WTC11 (cell line): ENCODE data around the gene NDUFA13.

Experiments
- AFF4 ChIP-seq: sonication (generic); formaldehyde crosslinking; IDR thresholded peaks from 2 replicates; pipeline ENCODE4 v1.8.1; 2023; ENCODE audit warnings: mild to moderate bottlenecking, missing genetic modification reagents, borderline replicate concordance
- ATF1 ChIP-seq: sonication (generic); formaldehyde crosslinking; IDR thresholded peaks from 2 replicates; pipeline ENCODE4 v1.8.1; 2023; ENCODE audit warnings: mild to moderate bottlenecking, moderate library complexity, missing genetic modification reagents
- CBFB ChIP-seq: sonication (generic); formaldehyde crosslinking; IDR thresholded peaks from 2 replicates; pipeline ENCODE4 v1.8.1; 2022; ENCODE audit warnings: mild to moderate bottlenecking, low read depth, missing genetic modification reagents
- CREB1 ChIP-seq: sonication (generic); formaldehyde crosslinking; IDR thresholded peaks from 2 replicates; pipeline ENCODE4 v1.8.0; 2023; ENCODE audit warnings: mild to moderate bottlenecking, missing genetic modification reagents
- CTCF ChIP-seq: fragments of 200-600 bp; IDR thresholded peaks from 2 replicates; pipeline ENCODE4 v1.8.0; 2022; ENCODE audit warnings: antibody characterized with exemption
- E2F5 ChIP-seq: sonication (generic); formaldehyde crosslinking; IDR thresholded peaks from 2 replicates; pipeline ENCODE4 v1.8.1; 2022; ENCODE audit warnings: mild to moderate bottlenecking, moderate library complexity, missing genetic modification reagents
- MAX ChIP-seq: sonication (generic); formaldehyde crosslinking; IDR thresholded peaks from 2 replicates; pipeline ENCODE4 v1.8.0; 2022; ENCODE audit warnings: mild to moderate bottlenecking, missing genetic modification reagents
- NR3C1 ChIP-seq: sonication (generic); formaldehyde crosslinking; conservative IDR thresholded peaks from 2 replicates; pipeline ENCODE4 v1.8.1; 2023; ENCODE audit warnings: low read depth, mild to moderate bottlenecking, missing genetic modification reagents
- ZBTB21 ChIP-seq: sonication (generic); formaldehyde crosslinking; IDR thresholded peaks from 2 replicates; pipeline ENCODE4 v1.8.1; 2023; ENCODE audit warnings: mild to moderate bottlenecking, missing genetic modification reagents, borderline replicate concordance
- ZNF416 ChIP-seq: fragments of 250-450 bp; sonication (Bioruptor Pico); IDR thresholded peaks from 2 replicates; pipeline ENCODE4 v1.9.0; 2021; ENCODE audit warnings: mild to moderate bottlenecking, inconsistent platforms

- TF ChIP-seq CREB1: no peak
- TF ChIP-seq MAX: no peak
- no peak for TF ChIP-seq ZNF416 (CRISPR knock-in tag)
- no peak for TF ChIP-seq AFF4 (CRISPR knock-in tag)
- TF ChIP-seq CTCF: no peak
- no peak for TF ChIP-seq CBFB (CRISPR knock-in tag)
- no peak for TF ChIP-seq ATF1
- TF ChIP-seq ZBTB21 (CRISPR knock-in tag): no peak
- TF ChIP-seq E2F5 (CRISPR knock-in tag): no peak
- no peak for TF ChIP-seq NR3C1
Measured at GRCh38 chr19:19505669-19506326, 10.2 kb upstream of the NDUFA13 start.
